ENCODE data around the gene PCP2.
"Not testable (repeated sequence)": the region's sequence is repeated elsewhere in the genome, so short reads cannot be mapped to it uniquely, and the experiment has no call there.

The PCP2 gene

GRCh38 chr19:7661744-7662538, 28.4 kb upstream of the PCP2 start:
- DNase-seq: no peak

- DNase-seq: no peak
These were observed 24.7 kb upstream of the PCP2 start for GRCh38 chr19:7658219-7658686.

GRCh38 chr19:7657131-7657751, 23.7 kb upstream of the PCP2 start:
- DNase-seq: no peak

GRCh38 chr19:7655581-7655980, 22.1 kb upstream of the PCP2 start:
- no peak for DNase-seq

GRCh38 chr19:7654401-7654800, 20.9 kb upstream of the PCP2 start:
- DNase-seq: no peak

GRCh38 chr19:7652061-7652641, 18.6 kb upstream of the PCP2 start:
- DNase-seq: peak; percentile 48

- no peak for DNase-seq
These were observed 16.6 kb upstream of the PCP2 start for GRCh38 chr19:7650148-7650547.

GRCh38 chr19:7648265-7649014, 14.9 kb upstream of the PCP2 start:
- no peak for DNase-seq

GRCh38 chr19:7647156-7647555, 13.6 kb upstream of the PCP2 start:
- DNase-seq: no peak

GRCh38 chr19:7646426-7646700, 12.8 kb upstream of the PCP2 start:
- no peak for DNase-seq

- DNase-seq: no peak
These were observed 12.3 kb upstream of the PCP2 start for GRCh38 chr19:7645656-7646425.

- no peak for DNase-seq
These were observed 11.6 kb upstream of the PCP2 start for GRCh38 chr19:7645163-7645562.

- no peak for DNase-seq
These were observed 11.0 kb upstream of the PCP2 start for GRCh38 chr19:7644550-7644877.

- DNase-seq: not testable (repeated sequence)
These were observed 10.4 kb upstream of the PCP2 start for GRCh38 chr19:7643629-7644549.

GRCh38 chr19:7643031-7643415, 9.5 kb upstream of the PCP2 start:
- no peak for DNase-seq

- DNase-seq: no peak
These were observed 8.9 kb upstream of the PCP2 start for GRCh38 chr19:7642295-7643030.

- DNase-seq: no peak
These were observed 8.1 kb upstream of the PCP2 start for GRCh38 chr19:7641290-7642276.

GRCh38 chr19:7640803-7641202, 7.3 kb upstream of the PCP2 start:
- DNase-seq: no peak

- no peak for DNase-seq
These were observed 6.4 kb upstream of the PCP2 start for GRCh38 chr19:7639863-7640348.

Data from NCI-H510A (cell line).